Pancreas (tissue), 10 donors: ENCODE data around the gene THRA. TPM values are rescaled to one million over a fixed set of nuclear protein-coding genes. Genes with fewer than 3 reads are reported as not detected.

ENCODE experiments used
- ATAC-seq, 4 donors: fragments of 200-7000 bp; cut with Tn5 transposase; one replicate each; pipeline versions ENCODE4 v1.8.0 to v1.9.1; 2020; ENCODE audit warnings: mild to moderate bottlenecking in 4 of 4, moderate library complexity in 4 of 4
- DNase-seq, 6 donors: peaks; one replicate each; pipeline ENCODE4 v3.0.0-alpha.2; 2020
- FAIRE-seq: peaks from 2 replicates; lab custom pipeline; 2012; peaks lifted over from hg19 to GRCh38; lab: Jason Lieb, UNC
- H3K27ac ChIP-seq, 4 donors: fragments of 200-600 bp; sonication (generic); 1 replicate in 3 of 4; 2 replicates in 1 of 4; pipeline versions ENCODE4 v1.5.0 to v1.8.0; 2020
- H3K27me3 ChIP-seq, 4 donors: fragments of 200-600 bp; one replicate each; pipeline ENCODE4 v1.8.0; 2021
- H3K36me3 ChIP-seq, 3 donors: fragments of 200-600 bp; sonication (generic) in 1 of 3; one replicate each; pipeline versions ENCODE4 v1.5.0 to v1.8.0; 2020 to 2021
- H3K4me1 ChIP-seq, 3 donors: fragments of 200-600 bp; one replicate each; pipeline ENCODE4 v1.8.0; 2021
- H3K4me3 ChIP-seq, 4 donors: fragments of 200-600 bp; sonication (generic) in 2 of 4; one replicate each; pipeline versions ENCODE4 v1.5.0 to v1.8.0; 2020 to 2021
- H3K9me3 ChIP-seq, 4 donors: fragments of 200-600 bp; one replicate each; pipeline ENCODE4 v1.8.0; 2021
- WGBS, 2 donors: extraction: QIAGEN DNeasy Blood & Tissue Kit; methylation state at CpG; one replicate each; pipeline ENCODE4 v1.1.7; 2013; 5-methylcytosine and 5-hydroxymethylcytosine counted together
- intact Hi-C, 3 donors: fragments of 100-400 bp; cut with DNase I; formaldehyde crosslinking; loops; one replicate each; pipeline versions ENCODE4 v1.11.1 to v1.14.2; 2022
- polyA plus RNA-seq, 2 donors: library from polyadenylated mRNA; stranded (reverse); fragments of 200-250 nt; gene quantifications; one replicate each; pipeline ENCODE4 v1.2.3, GENCODE V29; 2013
- total RNA-seq, 6 donors: library from RNA; stranded (reverse); fragmentation: NEBNext Ultra II Directional in 4 of 6; extraction: Animal tissue kit (Norgen Biotek cat#: 25700) in 4 of 6; gene quantifications; one replicate each; pipeline versions ENCODE4 v1.2.1 to v1.2.4, GENCODE V29; 2021 to 2023
- TF ChIP-seq, protein P1 (sequence below), 4 donors: fragments of 200-600 bp; sonication (generic) in 3 of 4; IDR thresholded peaks; one replicate each; pipeline versions ENCODE4 v1.5.0 to v1.8.0; 2021; ENCODE audit warnings: antibody characterized with exemption in 4 of 4
- donor health status: healthy with polysubstance abuse.
- donor health status: DM: no; HTN: no; CAD: no; lungs with moderate emphysema.
- donor health status: DM: no; HTN: no; CAD: no.
- donor health status: control.
- donor health status: control.
- donor health status: Bipolar disorder and iron deficiency.
- donor health status: DM: yes; HTN: yes; CAD: no.
- donor health status: DM: no; HTN: no; CAD: no.
- donor health status: DM: no; HTN: no; CAD: no.
- donor health status: DM: yes; HTN: yes; CAD: no.

The THRA gene
- total and polyA plus RNA-seq, 8 donors = 13.8 to 35.7 (median 22.6) TPM

DNA sequence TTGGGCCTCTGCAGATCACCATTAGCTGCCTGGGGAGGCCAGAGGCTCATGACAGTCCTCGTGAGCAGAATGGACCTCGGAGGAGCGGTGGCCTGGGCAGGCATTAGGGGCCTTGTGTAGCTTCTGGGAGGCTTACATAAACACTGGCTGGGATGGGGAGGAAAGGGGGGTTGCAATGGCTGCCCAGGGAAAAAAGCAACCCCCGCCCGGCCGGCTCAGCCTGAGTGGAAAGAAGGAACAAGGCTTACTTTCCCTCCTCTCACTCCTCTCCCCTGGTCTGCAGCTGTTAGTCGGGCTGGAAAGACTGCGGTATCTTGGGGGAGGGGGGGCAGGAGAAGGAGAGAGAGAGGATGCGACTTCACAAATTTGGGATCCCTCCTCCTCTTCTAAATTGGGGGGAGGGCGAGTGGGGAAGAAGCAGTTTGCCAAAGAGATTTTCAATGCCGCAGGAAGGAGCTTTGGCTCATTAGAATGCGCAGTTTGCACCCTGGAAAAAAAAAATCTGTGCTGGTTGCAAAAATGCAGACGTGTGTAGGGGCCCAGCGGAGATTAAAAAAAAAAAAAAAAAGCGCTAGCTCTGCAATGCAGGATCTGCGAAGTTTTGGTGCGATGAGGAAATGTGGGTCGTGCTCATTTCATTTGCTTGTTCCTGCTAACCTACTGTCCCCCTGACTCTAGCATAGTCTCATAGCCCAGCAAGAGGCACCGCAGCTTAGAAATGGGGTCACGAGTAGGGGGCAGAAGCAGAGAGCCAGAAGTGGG lies 44.2 kb downstream of the THRA start:
- FAIRE-seq = no peak
- 85 to 91% methylated on average over 19 to 20 of the region's 20 CpGs for WGBS, 2 donors
- intact Hi-C loops = no loop called here

DNA sequence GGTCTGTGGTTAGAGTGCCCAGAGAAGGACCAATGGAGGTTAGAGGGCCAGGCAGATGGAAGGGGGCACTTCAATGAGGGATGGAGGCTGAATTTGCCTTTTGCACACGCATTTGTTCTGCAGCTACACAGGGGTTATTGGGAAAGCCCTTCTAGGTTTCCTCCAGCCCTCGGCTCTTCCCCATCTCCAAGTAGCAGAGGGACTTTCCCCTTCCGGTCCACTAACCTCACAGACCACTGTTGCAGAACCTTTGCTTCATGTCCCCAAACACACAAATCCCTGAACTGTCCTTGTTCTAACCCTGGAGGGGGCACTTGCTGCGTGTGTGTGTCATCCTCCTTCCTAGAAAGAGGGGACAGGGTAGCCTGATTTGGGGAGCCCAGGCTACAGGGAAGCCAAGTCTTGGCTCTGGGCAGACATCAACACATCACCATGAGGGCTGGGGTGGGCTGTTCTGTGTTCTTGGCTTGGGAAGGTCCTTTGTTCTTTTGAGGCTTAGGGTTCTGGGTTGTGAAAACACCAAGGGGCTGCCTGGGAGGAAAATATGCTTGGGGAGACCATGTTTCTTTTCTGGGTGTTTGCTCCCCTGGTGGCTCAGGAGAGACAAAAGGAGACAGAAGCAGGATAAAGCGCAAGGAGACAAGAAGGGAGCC lies 44.9 kb downstream of the THRA start:
- Histone ChIP-seq H3K4me1 (peaks cover 54 to 61% (median 56%) of the 10 kb centered on the region in 3 donors), H3K27me3 (no peaks in the 10 kb centered on the region), H3K36me3 (no peaks in the 10 kb centered on the region), H3K27ac (peak overlapping the region; percentile 72 to 93 (median 81)), H3K4me3 (peak overlapping the region in 1 of 4 donors; percentile 0), H3K9me3 (no peaks in the 10 kb centered on the region)
- intact Hi-C loops = no loop called here
- WGBS, 2 donors = 65% methylated on average over 5 of the region's 5 CpGs
- TF ChIP-seq, protein P1, sequence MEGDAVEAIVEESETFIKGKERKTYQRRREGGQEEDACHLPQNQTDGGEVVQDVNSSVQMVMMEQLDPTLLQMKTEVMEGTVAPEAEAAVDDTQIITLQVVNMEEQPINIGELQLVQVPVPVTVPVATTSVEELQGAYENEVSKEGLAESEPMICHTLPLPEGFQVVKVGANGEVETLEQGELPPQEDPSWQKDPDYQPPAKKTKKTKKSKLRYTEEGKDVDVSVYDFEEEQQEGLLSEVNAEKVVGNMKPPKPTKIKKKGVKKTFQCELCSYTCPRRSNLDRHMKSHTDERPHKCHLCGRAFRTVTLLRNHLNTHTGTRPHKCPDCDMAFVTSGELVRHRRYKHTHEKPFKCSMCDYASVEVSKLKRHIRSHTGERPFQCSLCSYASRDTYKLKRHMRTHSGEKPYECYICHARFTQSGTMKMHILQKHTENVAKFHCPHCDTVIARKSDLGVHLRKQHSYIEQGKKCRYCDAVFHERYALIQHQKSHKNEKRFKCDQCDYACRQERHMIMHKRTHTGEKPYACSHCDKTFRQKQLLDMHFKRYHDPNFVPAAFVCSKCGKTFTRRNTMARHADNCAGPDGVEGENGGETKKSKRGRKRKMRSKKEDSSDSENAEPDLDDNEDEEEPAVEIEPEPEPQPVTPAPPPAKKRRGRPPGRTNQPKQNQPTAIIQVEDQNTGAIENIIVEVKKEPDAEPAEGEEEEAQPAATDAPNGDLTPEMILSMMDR (IDR thresholded peaks at IDR 0.05) = no peak
- DNase-seq = peak in 1 of 6 donors; percentile 26
- FAIRE-seq = no peak
- ATAC-seq = no peak

More for the DNA sequence above, 44.2 kb downstream of the THRA start:
- Histone ChIP-seq H3K9me3 (no peaks in the 10 kb centered on the region), H3K27ac (peak overlapping the region; percentile 72 to 93 (median 81)), H3K27me3 (no peaks in the 10 kb centered on the region), H3K36me3 (no peaks in the 10 kb centered on the region), H3K4me1 (peaks cover 52 to 57% (median 53%) of the 10 kb centered on the region in 3 donors), H3K4me3 (no peak overlapping the region)
- peak in 1 of 6 donors; percentile 38 for DNase-seq
- ATAC-seq = no peak
- TF ChIP-seq, protein P1 (IDR thresholded peaks at IDR 0.05) = no peak

DNA sequence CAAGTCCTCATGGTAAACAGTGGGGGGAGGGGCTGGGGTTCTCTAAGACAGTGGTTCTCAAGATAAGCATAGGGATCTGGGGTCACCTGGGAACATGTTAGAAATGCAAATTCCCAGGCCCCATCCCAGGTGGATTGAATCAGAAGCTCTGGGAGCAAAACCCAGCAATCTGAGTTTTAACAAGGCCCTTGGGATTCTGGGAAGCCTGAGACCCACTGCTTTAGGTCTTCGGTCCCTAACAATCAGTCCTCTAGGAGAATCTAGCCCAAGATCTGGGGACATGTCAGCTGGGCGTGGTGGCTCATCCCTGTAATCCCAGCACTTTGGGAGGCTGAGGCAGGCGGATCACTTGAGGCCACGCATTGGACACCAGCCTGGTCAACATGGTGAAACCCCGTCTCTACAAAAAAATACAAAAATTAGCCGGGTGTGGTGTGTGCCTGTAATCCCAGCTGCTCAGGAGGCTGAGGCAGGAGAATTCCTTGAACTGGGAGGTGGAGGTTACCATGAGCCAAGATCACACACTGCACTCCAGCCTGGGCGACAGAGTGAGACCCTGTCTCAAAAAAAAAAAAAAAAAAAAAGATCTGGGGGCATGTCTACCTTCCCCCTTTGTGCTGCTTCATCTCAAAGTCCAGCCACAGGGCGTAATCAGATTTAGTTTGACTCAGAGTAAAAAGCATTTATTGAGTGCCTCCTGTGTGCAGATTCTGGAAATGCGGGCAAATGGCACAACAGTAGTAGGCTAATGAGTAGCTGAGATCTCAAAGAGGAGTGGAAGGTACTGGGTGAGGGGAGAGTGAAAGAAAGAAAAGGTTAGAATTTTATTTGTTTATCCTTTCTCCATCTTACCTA lies 46.4 kb downstream of the THRA start:
- Histone ChIP-seq H3K27me3 (no peaks in the 10 kb centered on the region), H3K4me1 (peaks cover 50 to 58% (median 54%) of the 10 kb centered on the region in 3 donors), H3K4me3 (no peak overlapping the region), H3K36me3 (no peaks in the 10 kb centered on the region), H3K9me3 (no peaks in the 10 kb centered on the region), H3K27ac (peak overlapping the region; percentile 72 to 93 (median 82))
- DNase-seq (peak in 1 of 6 donors; percentile 18), FAIRE-seq (no peak), ATAC-seq (no peak)
- 82 to 84% methylated on average over 9 of the region's 9 CpGs for WGBS, 2 donors
- TF ChIP-seq, protein P1 (IDR thresholded peaks at IDR 0.05) = no peak
- intact Hi-C loops = no loop called here

DNA sequence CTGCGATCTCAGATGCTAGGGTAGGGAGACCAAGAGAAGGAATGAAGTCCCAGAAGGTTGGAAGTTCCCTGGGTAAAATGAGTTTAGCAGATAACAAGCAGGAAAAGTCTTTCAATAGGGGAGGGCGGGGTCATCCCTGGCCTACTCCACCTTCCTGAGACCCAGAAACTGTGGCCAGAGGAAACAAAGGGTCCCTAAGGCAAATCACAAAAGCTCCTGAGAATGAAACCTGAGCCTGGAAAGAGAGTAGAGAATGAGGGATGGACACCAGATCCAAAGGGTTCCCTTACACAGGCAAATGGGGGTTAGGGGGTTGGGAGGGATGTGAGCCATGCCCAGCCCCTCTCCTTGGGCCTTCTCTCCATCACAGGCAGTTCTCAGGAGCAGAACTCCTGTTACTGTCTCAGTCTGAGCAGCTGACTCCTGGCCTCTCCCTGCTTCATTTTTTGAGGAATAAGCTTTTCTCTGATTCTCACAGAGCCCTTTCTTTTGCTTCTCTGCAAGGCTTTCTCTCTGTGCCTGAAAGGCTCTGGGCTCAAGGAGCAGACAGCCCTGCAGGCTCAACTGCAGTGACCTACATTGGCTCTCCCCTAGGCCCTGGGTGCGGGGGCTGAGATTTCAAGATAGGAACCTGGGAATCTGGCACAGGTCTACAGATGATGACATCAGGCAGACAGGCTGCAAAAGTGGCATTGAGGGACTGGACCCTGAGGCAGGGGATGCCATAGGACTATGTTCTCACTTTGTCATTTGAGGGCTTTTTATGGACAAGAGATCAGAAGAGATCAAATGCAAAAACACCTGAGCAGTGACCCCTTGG lies 47.5 kb downstream of the THRA start:
- Histone ChIP-seq H3K9me3 (no peaks in the 10 kb centered on the region), H3K4me1 (peaks cover 61 to 69% (median 63%) of the 10 kb centered on the region in 3 donors), H3K4me3 (no peak overlapping the region), H3K36me3 (no peaks in the 10 kb centered on the region), H3K27ac (peak overlapping the region; percentile 67 to 93 (median 88)), H3K27me3 (no peaks in the 10 kb centered on the region)
- WGBS, 2 donors = 62 to 64% methylated on average over 3 of the region's 3 CpGs
- intact Hi-C loops = loop anchor here in 2 of 3 donors (5.0 to 10.0 kb wide), 2 partner anchors 55 to 57 kb away; no protein-coding TSS in a partner anchor
- TF ChIP-seq, protein P1 (IDR thresholded peaks at IDR 0.05) = no peak
- peak in 3 of 6 donors; percentile 18 to 42 (median 35) for DNase-seq
- no peak for FAIRE-seq
- ATAC-seq = no peak
